Activated naive CD4-positive, alpha-beta T cell treated with anti-CD3 and anti-CD28 coated beads, Interleukin-2, amount 10 ng/mL, durations not matched to agents 7 days and 5 days (primary cell): Measurements from ENCODE around the gene ALDH2.
"Not testable (repeated sequence)": the region's sequence is repeated elsewhere in the genome, so short reads cannot be mapped to it uniquely, and the experiment has no call there.

Source experiments
- CTCF ChIA-PET: fragments of 350-600 bp; sonication (Branson Sonifier 250); formaldehyde crosslinking; loops from one replicate; lab custom pipeline; 2021; ENCODE audit warnings: antibody characterized with exemption; lab: Charles Lee
- DNase-seq: peaks from one replicate; pipeline ENCODE4 v3.0.0-alpha.2; 2020
- H3K27ac Mint-ChIP-seq: one replicate; pipeline ENCODE4 v1.8.0; 2021; ENCODE audit warnings: mild to moderate bottlenecking, moderate library complexity, mixed read lengths
- H3K27me3 Mint-ChIP-seq: one replicate; pipeline ENCODE4 v1.8.0; 2021; ENCODE audit warnings: mild to moderate bottlenecking, mixed read lengths
- H3K36me3 Mint-ChIP-seq: one replicate; pipeline ENCODE4 v1.8.0; 2021; ENCODE audit warnings: mixed read lengths
- H3K4me1 Mint-ChIP-seq: one replicate; pipeline ENCODE4 v1.8.0; 2021; ENCODE audit warnings: mixed read lengths
- H3K4me3 Mint-ChIP-seq: one replicate; pipeline ENCODE4 v1.8.0; 2021; ENCODE audit warnings: mild to moderate bottlenecking, moderate library complexity, mixed read lengths
- H3K9me3 Mint-ChIP-seq: one replicate; pipeline ENCODE4 v1.8.0; 2021; ENCODE audit warnings: mixed read lengths

The ALDH2 gene

DNA sequence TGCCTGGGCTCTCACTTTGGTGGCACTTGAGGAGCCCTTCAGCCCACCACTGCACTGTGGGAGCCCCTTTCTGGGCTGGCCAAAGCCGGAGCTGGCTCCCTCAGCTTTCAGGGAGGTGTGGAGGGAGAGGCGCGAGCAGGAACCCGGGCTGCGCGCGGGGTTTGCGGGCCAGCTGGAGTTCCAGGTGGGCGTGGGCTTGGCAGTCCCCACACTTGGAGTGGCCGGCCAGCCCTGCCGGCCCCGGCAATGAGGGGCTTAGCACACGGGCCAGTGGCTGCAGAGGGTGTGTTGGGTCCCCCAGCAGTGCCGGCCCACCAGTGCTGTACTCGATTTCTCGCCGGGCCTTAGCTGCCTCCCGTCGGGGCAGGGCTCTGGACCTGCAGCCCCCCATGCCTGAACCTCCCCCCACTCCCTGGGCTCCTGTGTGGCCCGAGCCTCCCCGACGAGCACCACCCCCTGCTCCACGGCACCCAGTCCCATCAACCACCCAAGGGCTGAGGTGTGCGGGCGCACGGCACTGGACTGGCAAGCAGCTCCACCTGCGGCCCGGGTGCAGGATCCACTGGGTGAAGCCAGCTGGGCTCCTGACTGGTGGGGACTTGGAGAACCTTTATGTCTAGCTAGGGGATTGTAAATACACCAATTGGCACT is 68.9 kb downstream of the ALDH2 start:
- not testable (repeated sequence) for DNase-seq, H3K9me3 Mint-ChIP-seq, H3K4me3 Mint-ChIP-seq
- H3K27ac Mint-ChIP-seq = peak overlapping the region; percentile 53
- H3K4me1 Mint-ChIP-seq = peaks cover 51% of the 10 kb centered on the region
- peaks cover 41% of the 10 kb centered on the region for H3K36me3 Mint-ChIP-seq
- CTCF ChIA-PET = interaction anchor here (1.2 kb wide), 1 partner anchor 23 kb away, joined by 3 read pairs; no protein-coding TSS in a partner anchor
- H3K27me3 Mint-ChIP-seq = peaks cover 13% of the 10 kb centered on the region

DNA sequence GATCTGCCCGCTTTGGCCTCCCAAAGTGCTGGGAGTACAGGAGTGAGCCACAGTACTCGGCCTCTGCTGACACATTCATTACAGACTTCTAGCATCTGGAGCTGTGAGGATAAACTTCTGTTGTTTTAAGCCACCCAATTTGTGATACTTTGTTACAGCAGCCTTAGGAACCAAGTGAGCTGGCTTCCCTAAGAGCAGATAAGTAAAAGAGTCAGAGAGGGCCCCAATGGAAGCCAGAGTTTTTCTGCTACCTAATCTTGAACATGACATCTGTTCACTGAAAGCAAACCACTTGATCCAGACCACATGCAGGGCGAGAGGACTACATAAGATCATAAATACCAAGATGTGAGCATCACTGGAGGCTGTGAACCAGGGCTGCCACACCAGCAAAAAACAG is 71.6 kb downstream of the ALDH2 start:
- CTCF ChIA-PET = interaction anchor here (0.6 kb wide), 1 partner anchor 161 kb away, joined by 3 read pairs; no protein-coding TSS in a partner anchor

DNA sequence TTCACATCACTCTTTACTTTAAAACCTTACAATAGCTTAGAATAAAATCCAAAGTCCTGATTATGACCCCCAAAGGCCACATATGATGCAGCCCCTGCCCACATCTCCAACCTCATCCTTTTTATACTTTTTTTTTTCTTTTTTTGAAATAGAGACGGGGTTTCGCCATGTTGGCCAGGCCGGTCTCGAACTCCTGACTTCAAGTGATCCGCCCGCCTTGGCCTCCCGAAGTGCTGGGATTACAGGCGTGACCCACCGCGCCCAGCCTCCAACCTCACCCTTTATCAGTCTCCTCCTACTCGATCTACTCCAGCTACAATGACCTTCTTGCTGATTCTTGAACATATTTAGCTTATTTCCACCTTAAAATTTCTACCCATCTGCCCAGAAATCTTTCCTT is 74.1 kb downstream of the ALDH2 start:
- Mint-ChIP-seq H3K27me3 (no peaks in the 10 kb centered on the region), H3K36me3 (peaks cover 52% of the 10 kb centered on the region), H3K9me3 (peaks cover 2% of the 10 kb centered on the region), H3K4me1 (peaks cover 65% of the 10 kb centered on the region), H3K4me3 (peak overlapping the region; percentile 98), H3K27ac (peak overlapping the region; percentile 98)
- no peak for DNase-seq
- CTCF ChIA-PET = interaction anchor here (1.1 kb wide), 1 partner anchor 173 kb away, joined by 3 read pairs; no protein-coding TSS in a partner anchor

More for the DNA sequence above, 71.6 kb downstream of the ALDH2 start:
- peaks cover 5% of the 10 kb centered on the region for H3K9me3 Mint-ChIP-seq
- H3K36me3 Mint-ChIP-seq = peaks cover 47% of the 10 kb centered on the region
- H3K27ac Mint-ChIP-seq = no peak overlapping the region
- peaks cover 13% of the 10 kb centered on the region for H3K27me3 Mint-ChIP-seq
- DNase-seq = no peak
- H3K4me3 Mint-ChIP-seq = no peak overlapping the region
- peaks cover 62% of the 10 kb centered on the region for H3K4me1 Mint-ChIP-seq

DNA sequence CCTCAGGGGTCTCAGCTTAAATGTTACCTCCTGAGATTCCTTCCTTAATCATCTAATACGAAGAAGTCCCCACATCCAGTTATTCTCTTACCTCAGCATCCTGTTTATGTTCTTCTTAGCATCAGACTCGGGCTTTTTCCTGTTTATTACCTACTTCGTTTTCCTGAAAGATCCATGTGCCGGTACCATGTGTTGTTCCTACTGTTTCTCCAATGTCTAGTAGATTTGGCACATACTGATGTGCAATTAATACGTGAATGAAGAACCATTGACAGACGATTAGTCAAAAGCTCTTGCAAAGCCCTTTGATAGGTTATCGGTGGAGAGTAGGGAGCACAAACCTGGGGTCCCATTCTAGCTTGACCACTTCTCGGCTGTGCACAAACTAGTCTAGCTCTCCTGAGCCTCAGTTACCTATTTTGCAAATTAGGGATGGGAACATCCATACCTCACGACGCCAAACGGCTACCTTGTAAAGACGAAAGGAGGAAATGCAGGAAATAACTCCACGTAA is 74.6 kb downstream of the ALDH2 start:
- no peaks in the 10 kb centered on the region for H3K9me3 Mint-ChIP-seq
- H3K4me3 Mint-ChIP-seq = peak overlapping the region; percentile 98
- H3K27me3 Mint-ChIP-seq = no peaks in the 10 kb centered on the region
- CTCF ChIA-PET = interaction anchor here (1.1 to 1.3 kb wide), 2 partner anchors 14 to 172 kb away, joined by 3 read pairs; no protein-coding TSS in a partner anchor
- peaks cover 63% of the 10 kb centered on the region for H3K4me1 Mint-ChIP-seq
- DNase-seq = no peak
- H3K36me3 Mint-ChIP-seq = peaks cover 50% of the 10 kb centered on the region
- H3K27ac Mint-ChIP-seq = peak overlapping the region; percentile 98

DNA sequence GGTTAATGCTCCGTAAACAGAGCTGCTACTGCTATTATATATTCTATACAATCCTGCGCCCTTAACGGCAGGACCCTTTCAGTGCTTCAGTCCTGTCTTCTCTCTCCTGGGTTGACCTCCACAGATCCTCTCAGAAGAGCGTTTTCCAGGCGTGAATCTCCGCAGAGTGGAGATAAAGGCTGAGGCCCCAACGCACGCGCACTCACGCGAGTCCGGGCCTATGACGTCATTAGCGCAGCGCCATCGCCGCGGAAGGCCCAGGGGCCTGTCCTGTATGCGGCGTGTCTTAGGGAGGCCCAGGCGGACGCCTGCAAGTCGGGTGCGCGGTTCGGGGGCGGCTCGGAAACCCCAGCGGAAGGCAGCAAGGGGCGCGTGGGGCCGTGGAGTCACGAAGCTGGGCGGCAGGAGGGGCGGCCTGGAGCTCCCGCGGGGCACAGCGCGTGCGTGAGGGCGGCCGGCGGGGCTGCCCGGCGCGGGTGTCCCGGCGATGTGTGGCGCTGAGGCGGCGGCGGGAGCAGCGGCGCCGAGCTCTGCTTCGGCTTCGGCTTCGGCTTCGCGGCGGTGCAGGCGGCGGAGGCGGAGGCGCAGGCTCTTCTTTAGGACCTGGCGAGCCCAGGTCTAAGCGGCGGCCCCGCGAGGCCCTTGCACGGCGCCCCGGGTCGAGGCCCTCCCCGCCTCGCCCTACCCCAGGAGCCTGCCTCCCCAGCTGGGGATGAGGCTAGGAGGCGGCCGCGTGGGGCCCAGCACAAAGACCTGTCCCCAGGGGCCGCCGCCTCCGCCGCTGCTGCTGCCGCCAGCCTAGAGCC is 75.2 kb downstream of the ALDH2 start, which contains the start of gene MAPKAPK5:
TSS of gene MAPKAPK5 (plus strand) at position 479 of the 806 bp plus-strand sequence. CDS start 506 bp downstream, outside the sequence.
- peak; percentile 97 for DNase-seq
- CTCF ChIA-PET = interaction anchor here (1.1 to 1.3 kb wide), 3 partner anchors 15 to 172 kb away, joined by 3 to 4 read pairs (median 3); no protein-coding TSS in a partner anchor
- H3K27ac Mint-ChIP-seq = peak within 1 kb of the TSS; percentile 98
- H3K36me3 Mint-ChIP-seq = peaks cover 47% of the 10 kb centered on the region
- H3K27me3 Mint-ChIP-seq = no peaks in the 10 kb centered on the region
- H3K4me3 Mint-ChIP-seq = peak within 1 kb of the TSS; percentile 98
- H3K9me3 Mint-ChIP-seq = no peaks in the 10 kb centered on the region
- H3K4me1 Mint-ChIP-seq = peaks cover 63% of the 10 kb centered on the region

DNA sequence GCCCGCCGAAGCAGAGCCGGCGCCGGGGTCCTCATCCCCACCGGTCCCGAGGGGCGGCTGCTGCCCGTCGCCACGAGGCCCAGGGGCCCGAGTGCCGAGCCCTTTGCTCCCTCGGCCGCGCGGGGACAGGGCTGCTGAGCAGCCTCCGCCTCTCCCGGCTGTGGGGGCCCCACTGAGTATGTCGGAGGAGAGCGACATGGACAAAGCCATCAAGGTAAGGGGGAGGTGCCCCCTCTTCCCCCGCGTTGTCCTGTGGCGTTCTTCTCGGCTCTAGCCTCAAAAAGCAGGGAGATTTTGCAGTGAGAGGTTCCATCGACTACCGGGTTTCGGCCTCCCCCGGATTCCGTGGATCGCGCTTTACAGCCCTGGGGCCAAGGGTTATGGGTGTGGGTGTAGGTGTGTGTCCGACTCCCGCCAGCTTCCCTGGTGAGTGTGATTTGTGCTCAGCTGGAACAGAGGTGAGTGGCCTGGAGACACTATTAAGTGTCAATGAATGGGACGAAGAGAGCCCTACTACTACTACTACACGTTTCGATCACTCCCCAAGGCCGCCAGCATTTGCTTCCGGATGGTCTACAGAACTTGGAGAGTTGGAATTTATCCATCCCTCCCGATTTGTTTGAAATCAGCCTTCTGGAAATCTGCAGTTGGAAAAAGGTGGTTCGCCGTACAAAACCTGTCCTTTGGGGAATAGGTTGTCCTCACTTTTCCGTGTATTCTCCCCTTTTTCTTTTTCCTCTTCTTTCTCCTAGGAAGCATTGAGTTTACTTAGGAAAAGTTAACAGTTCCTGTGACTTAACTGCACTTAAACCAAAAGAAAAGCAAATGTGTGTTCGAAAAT is 76.0 kb downstream of the ALDH2 start:
- Mint-ChIP-seq H3K9me3 (no peaks in the 10 kb centered on the region), H3K4me1 (peaks cover 59% of the 10 kb centered on the region), H3K4me3 (peak overlapping the region; percentile 98), H3K36me3 (peaks cover 48% of the 10 kb centered on the region), H3K27me3 (no peaks in the 10 kb centered on the region), H3K27ac (peak overlapping the region; percentile 94)
- peak; percentile 49 for DNase-seq
- CTCF ChIA-PET = interaction anchor here (1.1 to 1.3 kb wide), 2 partner anchors 16 to 30 kb away, joined by 3 to 4 read pairs; no protein-coding TSS in a partner anchor

DNA sequence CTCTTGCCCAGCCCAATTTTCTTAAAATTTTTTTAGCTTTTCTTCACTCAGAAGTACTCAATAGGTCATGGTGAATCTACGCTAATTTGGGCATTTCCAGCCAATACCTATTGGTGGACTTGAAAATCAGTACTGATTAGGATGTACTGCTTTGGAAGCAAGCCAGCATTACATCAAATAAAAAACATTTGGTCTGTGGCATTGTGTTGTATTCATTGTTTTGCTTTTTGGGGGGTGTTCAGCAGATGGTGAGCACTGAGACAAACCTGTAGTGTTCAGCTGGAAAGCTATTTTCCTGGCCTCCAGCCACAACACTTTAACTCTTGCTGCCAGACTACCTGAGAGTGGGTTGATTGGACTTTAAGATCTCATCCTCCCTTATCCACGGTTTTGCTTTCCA is 79.3 kb downstream of the ALDH2 start:
- CTCF ChIA-PET = no interaction called here
- Mint-ChIP-seq H3K36me3 (peaks cover 38% of the 10 kb centered on the region), H3K4me1 (peaks cover 33% of the 10 kb centered on the region), H3K27me3 (no peaks in the 10 kb centered on the region), H3K27ac (no peak overlapping the region), H3K4me3 (no peak overlapping the region), H3K9me3 (peaks cover 5% of the 10 kb centered on the region)
- DNase-seq = no peak

DNA sequence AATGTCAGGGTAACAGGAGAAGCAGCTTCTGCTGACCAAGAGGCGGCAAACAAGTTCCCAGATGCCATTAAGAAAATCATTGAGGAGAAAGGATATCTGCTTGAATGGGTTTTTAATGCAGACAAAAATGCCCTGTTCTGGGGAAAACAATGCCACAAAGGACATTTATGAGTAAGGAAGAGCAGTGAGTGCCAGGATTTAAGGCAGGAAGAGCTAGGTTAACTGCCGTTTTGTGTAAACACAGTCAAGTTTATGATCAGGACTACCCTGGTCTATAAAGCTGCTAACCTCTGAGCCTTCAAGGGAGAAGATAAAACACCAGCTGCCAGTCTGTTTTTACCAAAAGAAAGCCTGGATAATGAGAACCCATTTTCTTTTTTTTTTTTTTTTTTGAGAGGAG is 83.8 kb downstream of the ALDH2 start:
- DNase-seq = no peak
- H3K27me3 Mint-ChIP-seq = no peaks in the 10 kb centered on the region
- peaks cover 29% of the 10 kb centered on the region for H3K36me3 Mint-ChIP-seq
- peaks cover 5% of the 10 kb centered on the region for H3K9me3 Mint-ChIP-seq
- CTCF ChIA-PET = interaction anchor here (0.7 kb wide), 1 partner anchor 403 kb away, joined by 3 read pairs; no protein-coding TSS in a partner anchor
- H3K4me1 Mint-ChIP-seq = peaks cover 7% of the 10 kb centered on the region
- H3K4me3 Mint-ChIP-seq = no peak overlapping the region
- no peak overlapping the region for H3K27ac Mint-ChIP-seq

DNA sequence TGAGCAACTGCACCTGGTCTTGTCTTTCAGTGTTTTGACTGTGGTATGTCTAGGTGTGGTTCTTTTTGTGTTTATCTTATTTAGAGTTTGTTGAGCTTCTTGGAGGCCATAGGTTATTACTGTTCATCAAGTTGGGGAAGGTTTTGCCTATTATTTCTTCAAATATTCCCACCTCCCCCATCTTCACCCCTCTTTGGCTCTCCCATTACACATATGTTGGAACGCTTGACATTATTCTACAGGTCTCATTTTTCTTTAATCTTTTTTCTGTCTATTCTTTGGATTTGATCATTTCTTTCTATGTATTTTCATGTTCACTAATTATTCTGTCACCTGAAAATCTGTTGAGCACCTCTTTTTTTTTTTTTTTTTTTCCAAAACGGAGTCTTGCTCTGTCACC is 91.5 kb downstream of the ALDH2 start:
- no peak overlapping the region for H3K4me3 Mint-ChIP-seq

DNA sequence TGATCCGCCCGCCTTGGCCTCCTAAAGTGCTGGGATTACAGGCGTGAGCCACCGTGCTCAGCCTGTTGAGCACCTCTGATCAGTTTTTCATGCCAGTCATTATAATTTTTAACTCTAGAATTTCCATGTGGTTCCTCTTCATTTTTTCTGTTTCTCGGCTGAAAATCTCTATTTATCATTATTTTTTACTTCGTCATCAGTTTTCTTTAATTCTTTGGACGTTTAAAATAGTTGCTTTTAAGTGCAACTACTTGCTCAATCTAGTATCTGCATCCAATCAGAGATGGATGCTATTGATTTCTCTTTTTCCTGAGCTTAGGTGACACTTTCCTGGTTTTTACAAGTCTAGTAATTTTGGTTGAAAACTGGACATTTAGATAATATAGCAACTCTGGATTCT is 92.0 kb downstream of the ALDH2 start:
- H3K27ac Mint-ChIP-seq = no peak overlapping the region
- DNase-seq = no peak
- H3K4me3 Mint-ChIP-seq = no peak overlapping the region
- peaks cover 20% of the 10 kb centered on the region for H3K36me3 Mint-ChIP-seq
- H3K9me3 Mint-ChIP-seq = no peaks in the 10 kb centered on the region
- no peaks in the 10 kb centered on the region for H3K27me3 Mint-ChIP-seq
- H3K4me1 Mint-ChIP-seq = peaks cover 2% of the 10 kb centered on the region
- CTCF ChIA-PET = no interaction called here

More for the DNA sequence above, 91.5 kb downstream of the ALDH2 start:
- Mint-ChIP-seq H3K36me3 (peaks cover 21% of the 10 kb centered on the region), H3K9me3 (no peaks in the 10 kb centered on the region), H3K27ac (peak overlapping the region; percentile 28), H3K4me1 (peaks cover 2% of the 10 kb centered on the region), H3K27me3 (no peaks in the 10 kb centered on the region)
- DNase-seq = no peak
- CTCF ChIA-PET = no interaction called here

DNA sequence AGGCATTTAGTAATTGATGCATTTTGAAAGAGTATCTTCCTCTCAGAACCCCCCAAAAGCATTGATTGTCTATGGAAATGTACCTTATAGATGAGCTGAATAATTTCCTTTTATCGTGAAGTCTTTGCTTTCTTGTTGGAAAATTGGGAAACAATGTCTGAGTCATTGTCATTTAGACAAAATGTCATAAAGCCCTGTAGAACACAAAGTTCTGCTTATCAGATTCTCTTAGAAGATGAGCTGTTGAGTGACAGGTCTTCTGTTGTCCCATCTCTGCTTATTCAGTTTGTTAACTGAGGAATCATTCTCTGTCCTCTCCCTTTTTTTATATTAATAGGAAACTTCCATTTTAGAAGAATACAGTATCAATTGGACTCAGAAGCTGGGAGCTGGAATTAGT is 98.2 kb downstream of the ALDH2 start:
- Mint-ChIP-seq H3K27me3 (no peaks in the 10 kb centered on the region), H3K4me1 (no peaks in the 10 kb centered on the region), H3K9me3 (no peaks in the 10 kb centered on the region), H3K4me3 (no peak overlapping the region), H3K27ac (no peak overlapping the region), H3K36me3 (peaks cover 27% of the 10 kb centered on the region)
- DNase-seq = no peak
- CTCF ChIA-PET = no interaction called here
